ENCODE data around the gene MEIOB.
"Not testable (repeated sequence)": the region's sequence is repeated elsewhere in the genome, so short reads cannot be mapped to it uniquely, and the experiment has no call there.

MEIOB gene

DNA sequence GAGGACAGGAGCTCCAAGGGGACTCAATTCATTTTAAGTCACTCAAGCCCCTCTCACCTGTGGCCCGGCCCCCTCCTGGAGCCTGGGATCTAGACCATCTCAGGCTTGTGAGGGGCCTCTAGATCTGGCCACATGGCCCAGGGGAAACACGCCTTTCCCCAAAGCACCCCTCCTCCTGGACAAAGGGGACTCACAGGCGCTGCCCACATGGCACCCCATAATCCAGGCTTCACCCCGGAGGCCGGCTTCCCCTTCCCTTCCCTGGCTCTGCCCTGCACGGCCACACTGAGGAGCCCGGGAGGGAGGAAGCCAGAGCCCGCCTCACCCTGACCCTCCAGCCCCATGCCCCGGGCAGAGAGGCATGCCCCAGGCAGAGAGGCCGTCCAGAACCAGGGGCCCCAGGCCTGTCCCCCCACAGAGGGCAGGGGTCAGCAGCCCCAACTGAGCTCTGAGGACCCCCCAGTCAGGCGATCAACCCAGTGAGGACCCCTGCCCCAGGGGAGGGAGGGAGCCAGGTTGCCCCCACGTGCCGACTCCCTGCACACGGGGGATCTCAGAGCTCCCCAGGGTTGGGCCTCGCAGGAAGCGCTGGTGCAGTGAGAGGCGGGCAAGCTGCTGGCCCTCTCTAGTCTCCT lies 35.4 kb upstream of the MEIOB start:
- no peak for DNase-seq

DNA sequence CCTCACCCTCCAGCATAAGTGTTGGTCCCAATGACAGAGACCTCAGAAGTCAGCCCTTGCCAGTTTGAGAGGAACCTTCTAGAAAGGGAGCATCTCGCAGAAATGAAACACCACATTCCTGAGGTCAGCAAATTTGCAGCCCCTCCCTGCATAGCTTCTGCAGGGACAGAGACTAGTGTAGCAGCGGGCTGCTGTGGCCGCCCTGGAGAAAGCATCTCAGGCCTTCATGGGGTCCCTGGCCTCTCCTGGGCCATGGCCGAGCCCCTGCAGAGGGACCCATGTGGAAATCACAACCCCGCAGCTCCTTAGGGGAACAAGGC lies 34.8 kb upstream of the MEIOB start:
- no peak for DNase-seq

DNA sequence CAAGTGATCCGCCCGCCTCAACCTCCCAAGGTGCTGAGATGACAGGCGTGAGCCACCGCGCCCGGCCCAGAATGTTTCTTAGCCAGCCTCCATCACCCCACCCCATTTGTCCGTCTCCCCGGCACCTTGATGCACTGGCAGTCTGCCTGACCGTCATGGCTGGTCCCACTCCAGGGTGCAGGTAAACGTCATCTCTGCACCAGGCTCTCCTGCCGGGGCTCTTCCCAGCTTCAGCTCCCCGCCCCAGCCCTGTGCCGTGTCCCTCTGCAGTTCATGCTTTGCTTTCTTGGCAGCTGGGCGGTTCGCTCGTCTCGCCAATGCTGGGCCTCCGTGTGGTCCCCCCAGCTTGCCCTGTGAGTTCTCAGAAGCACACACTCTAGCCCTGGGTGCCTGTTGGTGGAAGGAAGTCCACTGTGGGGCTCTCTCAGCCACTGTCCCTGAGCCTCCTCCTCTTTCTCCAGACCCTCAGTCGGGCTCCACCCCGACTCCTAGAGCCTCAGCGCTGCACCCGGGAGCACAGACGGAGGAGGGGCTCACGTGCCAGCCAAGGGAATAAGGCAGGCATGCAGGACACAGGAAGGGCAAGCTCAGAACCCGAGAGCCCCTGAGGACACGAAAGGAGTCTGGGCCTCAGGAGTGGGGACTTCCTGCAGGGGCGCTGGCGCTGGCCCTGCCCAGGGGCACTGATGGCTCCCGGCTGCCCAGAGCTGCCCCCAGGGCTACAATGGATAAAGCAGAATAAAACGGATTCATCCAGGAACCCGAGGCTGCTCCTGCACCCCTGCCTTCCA lies 34.3 kb upstream of the MEIOB start:
- DNase-seq: no peak

DNA sequence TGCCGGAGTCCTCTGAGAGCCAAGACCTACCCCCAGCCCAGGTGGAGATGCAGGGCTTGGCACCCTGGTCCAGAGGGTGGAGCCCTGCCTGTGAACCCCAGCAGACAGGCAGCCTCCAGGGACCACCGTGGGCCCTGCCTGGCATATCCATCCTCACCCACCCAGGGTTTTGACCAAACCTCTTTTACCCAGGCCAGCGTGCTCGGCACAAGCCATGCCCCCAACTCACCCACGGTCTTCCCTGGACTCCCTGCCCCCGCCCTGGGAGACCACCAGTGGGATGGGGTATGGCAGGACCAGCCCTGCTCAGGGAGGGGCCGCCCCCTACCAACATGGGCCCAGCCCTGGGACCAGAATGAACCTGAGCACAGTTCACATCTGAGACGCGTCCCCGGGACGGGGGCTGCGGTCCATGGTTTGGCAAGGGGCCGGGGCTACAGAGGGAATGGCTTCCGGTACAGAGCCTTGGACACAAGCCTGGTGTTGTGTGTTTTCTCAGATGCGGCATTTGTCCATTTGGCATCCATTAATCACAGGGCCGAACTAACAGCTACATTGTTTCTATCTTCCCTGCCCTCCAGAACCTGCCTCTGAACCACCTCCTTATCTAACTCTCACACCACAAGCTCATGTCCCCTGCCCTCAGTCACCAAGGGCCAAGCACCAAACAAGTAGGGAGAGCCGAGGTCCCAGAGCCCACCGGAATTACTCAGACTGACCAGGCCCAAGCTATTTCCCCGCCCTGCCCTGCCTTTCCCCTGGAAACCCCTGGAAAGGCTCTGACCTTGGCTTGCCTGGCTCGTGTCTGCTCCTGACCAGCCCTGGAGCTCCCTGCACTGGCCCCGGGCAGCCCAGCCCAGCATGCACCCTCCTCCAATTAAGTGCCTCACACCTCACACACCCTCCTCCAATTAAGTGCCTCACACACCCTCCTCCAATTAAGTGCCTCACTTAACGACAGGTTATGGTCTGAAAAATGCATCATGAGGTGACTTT lies 32.2 kb upstream of the MEIOB start:
- DNase-seq: no peak

DNA sequence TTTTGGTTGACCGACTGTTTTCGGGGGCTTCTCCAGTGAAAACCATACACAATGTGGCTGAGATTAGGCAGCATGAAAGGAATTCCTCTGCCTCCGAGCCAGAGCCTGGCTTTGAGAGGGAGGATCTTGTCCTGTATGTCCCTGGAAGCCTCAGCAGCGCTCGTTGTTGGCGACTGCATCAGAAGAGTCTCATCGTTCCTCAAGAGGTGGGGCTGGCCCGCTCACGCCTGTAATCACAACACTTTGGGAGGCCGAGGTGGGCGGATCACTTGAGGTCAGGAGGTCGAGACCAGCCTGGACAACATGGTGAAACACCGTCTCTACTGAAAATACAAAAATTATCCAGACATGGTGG lies 31.2 kb upstream of the MEIOB start:
- no peak for DNase-seq

DNA sequence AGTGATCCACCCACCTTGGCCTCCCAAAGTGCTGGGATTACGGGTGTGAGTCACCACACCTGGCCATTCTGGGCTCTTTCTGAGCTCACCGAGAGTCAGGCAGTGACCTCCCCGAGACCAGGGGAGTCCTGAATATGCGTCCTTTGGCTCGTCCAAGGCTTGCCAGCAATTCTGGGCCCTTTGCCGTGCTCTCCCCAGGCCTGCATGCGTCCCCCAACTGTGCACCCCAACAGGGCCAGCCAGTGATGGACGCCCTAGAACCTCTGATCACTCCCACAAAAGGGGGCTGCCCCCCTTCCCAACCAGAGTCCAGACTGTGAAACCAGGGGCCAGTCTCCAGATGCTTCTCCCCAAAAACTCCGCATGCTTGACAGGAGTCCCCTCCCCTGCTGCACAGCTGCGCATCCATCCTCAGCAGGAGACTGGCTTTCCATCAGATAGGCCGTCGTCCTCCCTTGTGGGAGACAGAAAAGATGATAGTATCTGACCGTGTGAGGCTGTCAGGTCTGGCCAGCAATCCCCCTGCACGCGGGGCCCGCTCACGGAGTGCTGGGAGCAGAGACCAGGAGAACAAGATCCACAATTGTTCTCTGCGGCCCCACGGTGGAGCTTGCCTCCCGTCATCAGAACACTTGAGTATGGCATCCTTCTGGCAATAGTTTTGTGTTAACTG lies 30.7 kb upstream of the MEIOB start:
- no peak for DNase-seq

DNA sequence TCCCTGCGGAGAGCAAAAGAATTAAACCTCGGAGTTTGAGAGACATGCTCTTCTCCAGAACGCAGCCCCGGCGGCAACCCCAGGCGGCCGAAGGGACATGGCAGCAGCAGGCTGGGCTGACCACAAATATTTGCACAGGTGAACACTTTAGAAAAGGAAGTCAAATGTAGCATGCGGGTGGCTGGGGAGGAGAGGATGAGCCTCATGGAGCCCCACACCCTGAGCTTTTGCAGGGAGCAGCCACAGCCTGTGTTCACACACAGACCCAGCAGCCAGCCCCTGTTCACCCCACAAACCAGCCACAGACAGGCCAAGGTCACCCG lies 28.4 kb upstream of the MEIOB start:
- no peak for DNase-seq

DNA sequence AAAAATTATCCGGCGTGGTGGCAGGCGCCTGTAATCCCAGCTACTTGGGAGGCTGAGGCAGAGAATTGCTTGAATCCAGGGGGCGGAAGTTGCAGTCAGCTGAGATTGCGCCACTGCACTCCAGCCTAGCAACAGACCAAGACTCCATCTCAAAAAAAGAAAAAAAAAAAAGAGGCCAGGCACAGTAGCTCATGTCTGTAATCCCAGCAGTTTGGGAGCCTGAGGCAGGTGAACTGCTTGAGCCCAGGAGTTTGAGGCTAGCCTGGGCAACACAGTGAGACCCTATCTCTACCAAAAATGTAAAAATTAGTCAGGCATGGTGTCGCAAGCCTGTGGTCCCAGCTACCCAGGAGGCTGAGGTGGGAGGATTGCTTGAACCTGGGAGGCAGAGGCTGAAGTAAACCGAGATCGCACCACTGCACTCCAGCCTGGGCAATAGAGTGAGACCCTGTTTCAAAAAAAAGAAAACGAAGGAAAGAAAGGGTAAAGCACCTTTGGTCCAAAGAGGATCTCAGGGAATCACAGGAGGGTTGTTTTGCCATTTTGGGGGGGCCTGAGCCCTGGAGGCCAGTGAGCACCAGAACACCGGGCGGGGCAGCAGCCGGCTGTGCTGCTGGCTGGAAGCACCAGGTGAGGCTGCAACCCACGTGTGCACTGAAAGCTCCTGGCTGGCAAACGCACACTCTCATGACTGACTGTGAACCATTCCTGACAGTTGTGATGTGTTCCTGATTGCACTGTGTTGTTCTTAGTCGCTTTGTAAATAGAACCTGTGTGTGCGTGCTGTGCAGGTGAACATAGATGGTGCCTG lies 27.9 kb upstream of the MEIOB start:
- peak; percentile 22 for DNase-seq

DNA sequence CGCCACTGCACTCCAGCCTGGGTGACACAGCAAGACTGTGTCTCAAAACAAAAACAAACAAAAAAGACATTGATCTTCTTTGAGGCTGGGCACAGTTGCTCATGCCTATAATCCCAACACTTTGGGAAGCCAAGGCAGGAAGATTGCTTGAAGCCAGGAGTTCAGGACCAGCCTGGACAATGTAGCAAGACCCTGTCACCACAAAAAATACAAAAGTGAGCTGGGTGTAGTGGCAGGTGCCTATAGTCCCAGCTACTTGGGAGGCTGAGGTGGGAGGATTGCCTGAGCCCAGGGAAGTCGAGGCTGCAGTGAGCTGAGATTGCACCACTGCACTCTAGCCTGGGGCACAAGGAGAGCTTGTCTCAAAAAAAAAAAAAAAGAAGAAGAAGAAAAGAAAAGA lies 25.7 kb upstream of the MEIOB start:
- DNase-seq: not testable (repeated sequence)

DNA sequence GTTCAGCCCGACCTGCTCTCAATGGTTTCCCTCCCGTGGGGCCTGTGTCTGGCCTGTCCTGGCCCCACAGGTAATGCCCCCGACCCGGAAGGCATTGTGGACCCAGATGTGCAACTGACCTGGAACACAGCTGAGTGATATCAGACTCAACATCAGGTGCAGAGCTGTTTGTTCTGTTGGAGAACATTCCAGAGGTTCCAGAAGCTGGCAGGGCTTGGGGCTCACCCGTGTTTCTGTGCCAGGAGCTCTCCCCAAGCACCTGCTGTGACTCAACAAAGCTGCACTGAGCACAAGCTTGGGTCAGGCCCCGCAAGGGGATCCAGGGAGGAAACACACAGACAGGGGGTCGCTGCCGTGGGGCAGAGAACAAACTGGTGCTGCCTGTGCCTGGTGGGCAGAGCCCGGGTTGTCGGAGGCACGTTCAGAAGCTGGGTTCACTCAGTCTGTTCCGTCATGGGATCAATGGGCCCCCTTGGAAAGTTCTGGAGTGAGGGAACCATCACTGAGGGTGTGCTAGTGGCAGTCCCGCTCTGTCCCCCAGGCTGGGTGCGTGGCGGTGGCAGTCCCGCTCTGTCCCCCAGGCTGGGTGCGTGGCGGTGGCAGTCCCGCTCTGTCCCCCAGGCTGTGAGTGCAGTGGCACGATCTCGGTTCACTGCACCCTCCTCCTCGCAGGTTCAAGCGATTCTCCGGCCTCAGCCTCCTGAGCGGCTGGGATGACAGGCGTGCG lies 24.1 kb upstream of the MEIOB start:
- no peak for DNase-seq

DNA sequence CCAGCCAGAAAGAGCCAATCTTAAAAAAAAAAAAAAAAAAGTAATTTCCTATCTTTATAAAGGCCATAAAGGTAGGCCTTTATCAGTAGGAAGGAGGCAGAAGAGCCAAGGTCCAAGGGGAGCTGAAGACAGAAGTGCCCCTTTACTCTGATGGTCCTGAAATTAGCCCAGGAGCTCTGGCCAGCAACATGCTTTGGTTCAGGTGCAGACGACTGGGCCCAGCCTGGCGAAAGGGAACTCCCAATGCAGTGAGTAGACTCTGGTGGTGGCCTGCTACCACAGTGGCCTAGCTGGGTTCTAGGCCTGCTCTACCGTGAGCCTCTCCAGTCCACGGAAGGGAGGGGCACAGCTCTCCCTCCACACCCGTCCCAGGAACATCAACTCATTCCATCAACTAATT lies 23.1 kb upstream of the MEIOB start:
- DNase-seq: no peak

DNA sequence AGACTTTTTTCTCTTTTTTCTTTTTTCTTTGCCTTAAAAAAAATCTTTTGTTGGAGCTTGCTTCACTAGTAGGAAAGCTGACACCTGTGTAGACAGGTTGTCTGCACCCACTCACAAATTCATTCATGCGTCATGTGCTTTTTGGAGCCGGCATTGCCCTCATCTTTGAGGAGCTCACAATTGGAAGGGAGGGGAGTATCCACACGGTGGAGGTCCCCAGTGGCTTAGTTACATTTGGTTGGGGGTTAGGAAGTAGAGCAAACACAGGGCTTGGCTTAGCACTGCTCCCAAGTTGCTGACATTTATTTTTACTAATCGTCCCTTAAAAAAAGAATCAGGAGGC lies 18.7 kb upstream of the MEIOB start:
- DNase-seq: no peak

DNA sequence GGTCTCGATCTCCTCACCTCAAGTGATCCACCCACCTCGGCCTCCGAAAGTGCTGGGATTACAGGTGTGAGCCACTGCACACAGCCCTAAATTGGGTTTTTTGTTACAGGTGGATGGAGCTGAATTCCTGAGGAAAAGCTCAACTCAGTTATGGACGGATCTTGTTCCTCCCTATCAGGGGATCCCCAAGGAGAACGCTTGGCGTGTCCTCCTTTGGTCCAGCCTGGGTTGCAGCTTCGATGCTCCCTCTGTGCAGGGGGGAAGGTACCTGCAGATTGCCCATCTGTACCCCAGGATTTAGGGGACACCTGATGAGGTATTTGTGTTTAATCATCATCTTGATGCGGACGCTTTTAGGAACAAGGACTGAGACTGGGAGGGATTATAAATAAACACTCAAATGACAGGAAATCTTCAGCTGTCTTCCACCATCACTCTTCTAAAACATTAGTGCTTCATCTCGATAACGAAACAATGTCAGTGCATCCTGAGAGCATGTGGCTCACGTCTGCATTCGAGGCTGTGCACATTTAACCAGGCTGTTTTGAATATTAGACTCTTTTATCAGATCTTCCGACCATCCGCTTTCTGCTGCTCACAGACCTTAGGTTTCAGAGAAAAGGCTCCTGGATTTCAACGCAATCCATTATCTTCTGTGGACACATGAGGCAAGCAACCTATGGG lies 18.2 kb upstream of the MEIOB start:
- peak; percentile 2 for DNase-seq

DNA sequence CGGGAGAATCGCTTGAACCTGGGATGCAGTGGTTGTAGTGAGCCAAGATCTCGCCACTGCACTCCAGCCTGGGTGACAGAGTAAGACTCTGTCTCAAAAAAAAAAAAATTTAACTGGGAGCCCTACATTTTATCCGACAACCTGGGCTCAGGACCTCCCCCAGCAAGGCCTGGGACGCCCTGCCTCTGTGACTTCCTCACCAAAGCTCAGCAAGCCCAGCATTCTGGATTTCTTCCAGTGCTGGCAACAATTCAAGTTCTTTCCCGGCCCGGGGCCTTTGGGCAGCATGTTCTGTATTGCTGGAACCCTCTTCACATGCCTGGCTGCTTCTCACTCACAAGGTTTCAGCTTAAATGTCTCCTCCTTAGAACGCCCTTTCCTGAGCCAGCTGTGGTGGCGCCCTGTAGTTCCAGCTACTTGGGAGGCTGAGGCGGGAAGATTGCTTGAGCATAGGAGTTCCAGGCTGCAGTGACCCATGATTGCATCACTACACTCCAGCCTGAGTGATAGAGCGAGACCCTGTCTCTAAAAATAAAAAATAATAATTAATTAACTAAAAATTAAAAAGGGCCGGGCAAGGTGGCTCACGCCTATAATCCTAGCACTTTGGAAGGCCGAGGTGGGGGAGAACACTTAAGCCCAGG lies 15.9 kb upstream of the MEIOB start:
- DNase-seq: no peak

DNA sequence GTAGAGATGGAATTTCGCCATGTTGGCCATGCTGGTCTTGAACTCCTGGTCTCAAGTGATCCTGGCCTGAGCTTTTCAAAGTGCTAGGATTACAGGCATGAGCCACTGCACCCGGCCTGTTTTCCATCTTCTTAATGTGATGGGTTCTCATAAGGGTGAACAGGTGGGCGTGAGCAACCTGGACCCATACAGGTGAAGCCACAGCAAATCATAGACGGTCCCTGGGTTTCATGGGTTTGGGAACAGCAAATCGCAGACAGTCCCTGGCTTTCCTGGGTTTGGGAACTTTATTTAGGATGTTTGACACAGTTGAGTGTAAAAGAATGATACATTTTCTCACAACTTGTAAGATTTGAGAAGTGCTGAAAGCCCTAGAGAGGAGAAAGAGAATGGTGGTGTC lies 12.9 kb upstream of the MEIOB start:
- DNase-seq: no peak

DNA sequence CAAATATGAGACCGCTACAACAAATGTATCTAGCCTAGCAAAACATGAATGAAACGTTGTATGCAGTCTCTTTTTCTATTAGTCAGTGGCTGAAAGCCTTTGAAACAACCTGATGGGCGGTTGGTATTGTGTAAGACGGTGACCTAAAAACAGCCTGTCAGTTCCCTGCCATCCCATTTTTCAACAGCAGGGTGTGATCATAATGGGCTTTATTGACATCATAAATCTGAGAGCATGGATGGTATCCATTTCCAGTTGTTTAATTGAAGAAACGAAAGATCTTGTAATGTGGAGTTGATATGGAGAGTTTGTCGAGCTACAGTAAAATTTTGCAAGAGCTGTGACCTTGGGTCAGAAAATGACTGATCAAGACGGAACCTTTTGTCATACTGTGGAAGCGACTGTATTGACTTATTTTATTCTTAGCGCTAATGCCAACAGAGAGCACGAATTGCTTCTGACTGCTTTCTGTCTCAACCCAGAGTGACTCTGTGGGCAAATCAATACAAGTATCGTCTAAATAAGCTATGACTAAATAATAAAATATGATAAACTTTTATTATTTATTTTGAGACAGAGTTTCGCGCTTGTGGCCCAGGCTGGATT lies 12.3 kb upstream of the MEIOB start:
- no peak for DNase-seq

DNA sequence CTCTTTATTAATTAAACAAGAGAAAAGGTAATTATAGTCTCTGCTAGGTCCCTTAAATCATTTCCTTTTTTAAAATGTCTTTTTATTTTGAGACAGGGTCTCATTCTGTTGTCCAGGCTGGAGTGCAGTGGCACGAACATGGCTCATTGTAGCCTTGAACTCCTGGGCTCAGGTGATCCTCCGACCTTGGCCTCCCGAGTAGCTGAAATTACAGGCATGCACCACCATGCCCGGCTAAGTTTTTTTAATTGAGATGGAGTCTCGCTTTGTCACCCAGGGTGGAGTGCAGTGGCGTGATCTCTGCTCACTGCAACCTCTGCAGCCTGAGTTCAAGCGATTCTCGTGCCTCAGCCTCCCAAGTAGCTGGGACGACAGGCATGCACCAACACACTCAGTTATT lies 9.2 kb upstream of the MEIOB start:
- not testable (repeated sequence) for DNase-seq

DNA sequence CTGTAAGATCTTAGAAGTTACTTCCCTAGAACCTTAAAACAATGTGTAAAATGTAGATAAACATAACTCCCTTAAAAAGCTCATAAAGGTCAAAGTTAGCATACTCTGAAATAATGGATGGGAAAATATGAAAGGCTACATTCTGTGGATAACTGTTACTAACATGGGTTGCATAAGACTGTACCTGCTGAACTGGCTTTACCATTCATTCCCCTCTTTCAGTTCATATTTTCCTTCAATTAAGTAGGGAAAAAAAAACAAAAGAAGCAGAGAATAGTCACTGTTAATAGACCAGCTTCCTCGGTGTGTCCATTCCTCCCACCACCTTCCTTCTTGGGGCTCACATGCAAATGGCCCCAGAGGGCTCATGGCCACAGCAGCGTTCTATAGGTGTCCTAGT lies 7.5 kb upstream of the MEIOB start:
- DNase-seq: no peak

DNA sequence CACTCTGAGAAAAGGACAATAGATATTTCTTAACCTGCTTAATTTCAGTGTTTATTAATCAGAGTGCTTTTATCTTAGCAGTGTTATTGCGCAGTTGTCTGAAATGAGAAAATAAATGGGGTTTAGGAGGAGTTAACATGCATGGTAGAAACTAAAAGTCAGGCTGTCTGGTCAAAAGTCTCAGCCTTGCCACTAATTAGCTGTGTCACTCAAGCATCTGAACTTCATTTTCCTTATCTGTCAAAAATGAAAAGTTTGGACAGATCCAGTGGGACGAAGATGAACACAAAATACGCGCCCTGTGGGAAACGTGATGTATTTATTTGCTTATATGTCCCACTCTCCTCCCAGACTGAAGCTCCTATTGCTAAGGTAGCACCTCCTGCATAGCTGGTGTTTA lies 6.3 kb upstream of the MEIOB start:
- no peak for DNase-seq

DNA sequence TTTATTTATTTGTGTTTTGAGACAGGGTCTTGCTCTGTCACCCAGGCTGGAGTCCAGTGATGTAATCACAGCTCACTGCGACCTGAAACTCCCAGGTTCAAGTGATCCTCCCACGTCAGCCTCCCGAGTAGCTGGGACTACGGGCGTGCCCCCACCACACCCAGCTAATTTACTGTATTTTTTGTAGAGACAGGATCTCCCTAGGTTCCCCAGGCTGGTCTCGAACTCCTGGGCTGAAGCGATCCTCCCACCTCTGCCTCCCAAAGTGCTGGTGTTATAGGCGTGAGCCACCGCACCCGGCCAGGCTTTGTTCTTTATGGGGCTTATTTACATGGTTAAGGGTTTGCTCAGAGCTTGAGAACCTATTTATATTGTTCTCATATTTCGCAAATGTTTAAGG lies 5.8 kb upstream of the MEIOB start:
- no peak for DNase-seq
